ENCODE measurements around the gene GLT8D2. TPM values are rescaled to one million over a fixed set of nuclear protein-coding genes. Genes with fewer than 3 reads are reported as not detected.

GLT8D2 gene
- total and polyA plus RNA-seq, 4 donors: 1.6 to 36.5 (median 6.1) TPM

DNA sequence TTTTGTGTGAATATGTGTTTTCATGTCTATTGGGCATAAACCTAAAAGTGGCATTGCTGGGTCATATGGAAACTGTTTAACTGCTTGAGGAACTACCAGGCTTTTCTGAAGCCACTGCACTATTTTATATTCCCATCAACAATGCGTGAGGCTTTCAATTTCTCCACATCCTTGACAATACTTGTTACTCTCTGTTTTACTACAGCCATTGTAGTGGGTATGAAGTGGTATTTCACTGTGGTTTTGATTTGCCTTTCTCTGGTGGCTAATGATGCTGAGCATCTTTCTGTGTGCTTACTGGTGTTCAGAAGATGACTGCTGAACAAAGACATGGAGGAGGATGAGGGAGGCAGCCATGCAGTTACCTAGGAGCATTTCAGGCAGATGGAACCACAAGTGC is 97.5 kb downstream of the GLT8D2 start:
- no peak overlapping the region for H3K9ac ChIP-seq (ENCODE audit: insufficient read depth in 1 of 2, low read length in 2 of 2)
- H3K4me1 ChIP-seq (ENCODE audit: control insufficient read depth in 5 of 5, insufficient read depth in 5 of 5, low read length in 5 of 5): peaks cover 0 to 14% (median 6%) of the 10 kb centered on the region in 5 donors
- H3K27me3 ChIP-seq (ENCODE audit: control insufficient read depth in 3 of 3, insufficient read depth in 3 of 3, low read length in 2 of 3): no peaks in the 10 kb centered on the region
- H3K36me3 ChIP-seq (ENCODE audit: control insufficient read depth in 4 of 4, insufficient read depth in 4 of 4, low read length in 4 of 4): peaks cover 23 to 45% (median 28%) of the 10 kb centered on the region in 4 donors
- DNase-seq: no peak
- no peaks in the 10 kb centered on the region for H3K9me3 ChIP-seq (ENCODE audit: control insufficient read depth in 4 of 4, insufficient read depth in 3 of 4, low read length in 3 of 4)
- TF ChIP-seq, protein P1, sequence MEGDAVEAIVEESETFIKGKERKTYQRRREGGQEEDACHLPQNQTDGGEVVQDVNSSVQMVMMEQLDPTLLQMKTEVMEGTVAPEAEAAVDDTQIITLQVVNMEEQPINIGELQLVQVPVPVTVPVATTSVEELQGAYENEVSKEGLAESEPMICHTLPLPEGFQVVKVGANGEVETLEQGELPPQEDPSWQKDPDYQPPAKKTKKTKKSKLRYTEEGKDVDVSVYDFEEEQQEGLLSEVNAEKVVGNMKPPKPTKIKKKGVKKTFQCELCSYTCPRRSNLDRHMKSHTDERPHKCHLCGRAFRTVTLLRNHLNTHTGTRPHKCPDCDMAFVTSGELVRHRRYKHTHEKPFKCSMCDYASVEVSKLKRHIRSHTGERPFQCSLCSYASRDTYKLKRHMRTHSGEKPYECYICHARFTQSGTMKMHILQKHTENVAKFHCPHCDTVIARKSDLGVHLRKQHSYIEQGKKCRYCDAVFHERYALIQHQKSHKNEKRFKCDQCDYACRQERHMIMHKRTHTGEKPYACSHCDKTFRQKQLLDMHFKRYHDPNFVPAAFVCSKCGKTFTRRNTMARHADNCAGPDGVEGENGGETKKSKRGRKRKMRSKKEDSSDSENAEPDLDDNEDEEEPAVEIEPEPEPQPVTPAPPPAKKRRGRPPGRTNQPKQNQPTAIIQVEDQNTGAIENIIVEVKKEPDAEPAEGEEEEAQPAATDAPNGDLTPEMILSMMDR (IDR thresholded peaks at IDR 0.05; ENCODE audit: control extremely low read depth, extremely low read depth): no peak
- H3K4me3 ChIP-seq: no peak overlapping the region
- ATAC-seq (ENCODE audit: insufficient read depth, low FRiP score): no peak
- WGBS, 2 donors: 47 to 50% methylated on average over 1 of the region's 1 CpG
- no peak overlapping the region for H3K27ac ChIP-seq (ENCODE audit: low read depth in 1 of 2, low read length in 1 of 2)

DNA sequence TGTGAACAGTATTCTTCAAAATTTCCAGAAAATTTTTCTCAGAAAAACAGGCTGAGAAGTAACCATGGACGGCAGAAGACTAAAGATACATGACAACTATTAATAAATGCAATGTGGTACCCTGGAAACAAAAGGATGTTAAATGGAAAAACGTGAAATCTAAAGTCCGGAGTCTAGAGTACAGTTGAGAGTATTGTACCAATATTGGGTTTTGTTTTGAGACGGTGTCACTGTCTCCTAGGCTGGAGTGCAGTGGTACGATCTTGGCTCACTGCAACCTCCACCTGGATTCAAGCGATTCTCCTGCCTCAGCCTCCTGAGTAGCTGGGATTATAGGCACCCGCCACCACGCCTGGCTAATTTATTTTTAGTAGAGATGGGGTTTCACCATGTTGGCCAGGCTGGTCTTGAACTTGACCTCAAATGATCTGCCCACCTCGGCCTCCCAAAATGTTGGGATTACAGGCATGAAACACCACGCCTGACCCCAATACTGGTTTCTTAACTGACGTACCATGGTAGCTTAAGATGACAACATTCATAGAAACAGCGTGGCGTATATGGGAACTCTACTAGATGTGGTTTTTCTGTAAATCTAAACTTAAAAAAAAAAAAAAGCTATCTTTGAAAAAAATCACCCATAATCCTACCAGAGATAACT is 101.1 kb downstream of the GLT8D2 start:
- H3K9ac ChIP-seq (ENCODE audit: insufficient read depth in 1 of 2, low read length in 2 of 2): no peak overlapping the region
- no peak for DNase-seq
- H3K4me1 ChIP-seq (ENCODE audit: control insufficient read depth in 5 of 5, insufficient read depth in 5 of 5, low read length in 5 of 5): no peaks in the 10 kb centered on the region
- H3K9me3 ChIP-seq (ENCODE audit: control insufficient read depth in 4 of 4, insufficient read depth in 3 of 4, low read length in 3 of 4): no peaks in the 10 kb centered on the region
- H3K27ac ChIP-seq (ENCODE audit: low read depth in 1 of 2, low read length in 1 of 2): no peak overlapping the region
- peaks cover 29 to 67% (median 51%) of the 10 kb centered on the region in 4 donors for H3K36me3 ChIP-seq (ENCODE audit: control insufficient read depth in 4 of 4, insufficient read depth in 4 of 4, low read length in 4 of 4)
- no peak for ATAC-seq (ENCODE audit: insufficient read depth, low FRiP score)
- H3K27me3 ChIP-seq (ENCODE audit: control insufficient read depth in 3 of 3, insufficient read depth in 3 of 3, low read length in 2 of 3): no peaks in the 10 kb centered on the region
- TF ChIP-seq, protein P1 (IDR thresholded peaks at IDR 0.05; ENCODE audit: control extremely low read depth, extremely low read depth): no peak
- H3K4me3 ChIP-seq: no peak overlapping the region
- 79 to 82% methylated on average over 13 of the region's 13 CpGs for WGBS, 2 donors

DNA sequence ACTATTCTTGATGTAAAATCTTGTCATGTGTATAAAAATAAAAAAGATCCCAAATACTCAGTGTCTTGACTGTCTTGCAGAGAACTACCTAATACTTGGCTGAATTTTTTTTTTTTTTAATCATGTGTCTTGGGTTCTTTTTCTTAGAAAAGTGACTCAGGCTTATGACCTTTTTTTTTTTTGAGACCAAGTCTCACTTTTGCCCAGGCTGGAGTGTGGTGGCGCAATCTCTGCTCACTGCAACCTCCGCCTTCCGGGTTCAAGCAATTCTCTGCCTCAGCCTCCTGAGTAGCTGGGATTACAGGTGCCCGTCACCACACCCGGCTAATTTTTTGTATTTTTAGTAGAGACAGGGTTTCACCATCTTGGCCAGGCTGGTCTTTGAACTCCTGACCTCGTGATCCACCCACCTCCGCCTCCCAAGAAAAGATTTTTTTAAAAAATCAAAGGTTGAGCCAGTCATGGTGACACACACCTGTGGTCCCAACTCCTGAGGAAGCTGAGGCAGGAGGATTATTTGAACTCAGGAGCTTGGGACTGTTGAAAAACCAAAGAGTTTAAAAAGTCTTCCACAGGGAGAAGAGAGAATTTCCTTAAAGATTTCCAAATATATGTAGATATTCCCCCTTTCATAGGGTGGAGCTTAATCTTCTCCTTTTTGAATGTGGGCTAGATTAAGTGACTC is 102.0 kb downstream of the GLT8D2 start:
- no peak overlapping the region for H3K9ac ChIP-seq (ENCODE audit: insufficient read depth in 1 of 2, low read length in 2 of 2)
- H3K4me3 ChIP-seq: no peak overlapping the region
- DNase-seq: no peak
- 86 to 93% methylated on average over 7 of the region's 7 CpGs for WGBS, 2 donors
- H3K36me3 ChIP-seq (ENCODE audit: control insufficient read depth in 4 of 4, insufficient read depth in 4 of 4, low read length in 4 of 4): peaks cover 29 to 66% (median 52%) of the 10 kb centered on the region in 4 donors
- no peak for ATAC-seq (ENCODE audit: insufficient read depth, low FRiP score)
- no peaks in the 10 kb centered on the region for H3K27me3 ChIP-seq (ENCODE audit: control insufficient read depth in 3 of 3, insufficient read depth in 3 of 3, low read length in 2 of 3)
- TF ChIP-seq, protein P1 (IDR thresholded peaks at IDR 0.05; ENCODE audit: control extremely low read depth, extremely low read depth): no peak
- no peaks in the 10 kb centered on the region for H3K9me3 ChIP-seq (ENCODE audit: control insufficient read depth in 4 of 4, insufficient read depth in 3 of 4, low read length in 3 of 4)
- H3K4me1 ChIP-seq (ENCODE audit: control insufficient read depth in 5 of 5, insufficient read depth in 5 of 5, low read length in 5 of 5): no peaks in the 10 kb centered on the region
- no peak overlapping the region for H3K27ac ChIP-seq (ENCODE audit: low read depth in 1 of 2, low read length in 1 of 2)

Data from lung (tissue), 12 donors.